ENCODE data around the gene GSTK1. TPM values are rescaled to one million over a fixed set of nuclear protein-coding genes. Genes with fewer than 3 reads are reported as not detected.

The GSTK1 gene
- total RNA-seq, 2 experiments from 2014 or later: 136 to 137 TPM

GRCh38 chr7:143279186-143280098 lies 16.2 kb downstream of the GSTK1 start:
- H3K27ac Mint-ChIP-seq: peak overlapping the region; percentile 85
- H3K36me3 Mint-ChIP-seq: no peaks in the 10 kb centered on the region
- peak overlapping the region; percentile 76 for H3K4me3 Mint-ChIP-seq
- H3K9me3 Mint-ChIP-seq: no peaks in the 10 kb centered on the region
- peaks cover 29% of the 10 kb centered on the region for H3K4me1 Mint-ChIP-seq
- DNase-seq: no peak
- no peaks in the 10 kb centered on the region for H3K27me3 Mint-ChIP-seq

GRCh38 chr7:143280160-143280559 lies 16.9 kb downstream of the GSTK1 start:
- H3K9me3 Mint-ChIP-seq: no peaks in the 10 kb centered on the region
- no peak for DNase-seq
- no peaks in the 10 kb centered on the region for H3K27me3 Mint-ChIP-seq
- H3K36me3 Mint-ChIP-seq: no peaks in the 10 kb centered on the region
- peaks cover 29% of the 10 kb centered on the region for H3K4me1 Mint-ChIP-seq
- peak overlapping the region; percentile 85 for H3K27ac Mint-ChIP-seq
- peak overlapping the region; percentile 76 for H3K4me3 Mint-ChIP-seq

GRCh38 chr7:143280566-143280965 lies 17.3 kb downstream of the GSTK1 start:
- Mint-ChIP-seq H3K4me3 (peak overlapping the region; percentile 76), H3K27me3 (no peaks in the 10 kb centered on the region), H3K27ac (peak overlapping the region; percentile 85), H3K36me3 (no peaks in the 10 kb centered on the region), H3K4me1 (peaks cover 29% of the 10 kb centered on the region), H3K9me3 (no peaks in the 10 kb centered on the region)
- DNase-seq: no peak

- Mint-ChIP-seq H3K27me3 (no peaks in the 10 kb centered on the region), H3K9me3 (no peaks in the 10 kb centered on the region), H3K36me3 (no peaks in the 10 kb centered on the region), H3K4me1 (peaks cover 29% of the 10 kb centered on the region), H3K4me3 (no peak overlapping the region), H3K27ac (no peak overlapping the region)
- no peak for DNase-seq
Measured at GRCh38 chr7:143281529-143281928, 18.3 kb downstream of the GSTK1 start.

- H3K4me1 Mint-ChIP-seq: peaks cover 29% of the 10 kb centered on the region
- no peak for DNase-seq
- no peaks in the 10 kb centered on the region for H3K9me3 Mint-ChIP-seq
- H3K36me3 Mint-ChIP-seq: no peaks in the 10 kb centered on the region
- H3K27me3 Mint-ChIP-seq: no peaks in the 10 kb centered on the region
- no peak overlapping the region for H3K27ac Mint-ChIP-seq
- H3K4me3 Mint-ChIP-seq: no peak overlapping the region
Measured at GRCh38 chr7:143282124-143282523, 18.9 kb downstream of the GSTK1 start.

GRCh38 chr7:143283381-143283780 lies 20.1 kb downstream of the GSTK1 start:
- Mint-ChIP-seq H3K9me3 (peaks cover 3% of the 10 kb centered on the region), H3K27me3 (no peaks in the 10 kb centered on the region), H3K27ac (no peak overlapping the region), H3K4me1 (peaks cover 33% of the 10 kb centered on the region), H3K4me3 (no peak overlapping the region), H3K36me3 (peaks cover 3% of the 10 kb centered on the region)
- no peak for DNase-seq

- peaks cover 3% of the 10 kb centered on the region for H3K9me3 Mint-ChIP-seq
- peaks cover 28% of the 10 kb centered on the region for H3K4me1 Mint-ChIP-seq
- no peaks in the 10 kb centered on the region for H3K27me3 Mint-ChIP-seq
- H3K27ac Mint-ChIP-seq: no peak within 1 kb of the TSS
- H3K4me3 Mint-ChIP-seq: no peak within 1 kb of the TSS
- peaks cover 14% of the 10 kb centered on the region for H3K36me3 Mint-ChIP-seq
- no peak for DNase-seq
Measured at GRCh38 chr7:143284591-143285469, 21.6 kb downstream of the GSTK1 start, which contains the start of gene TMEM139. Gene TMEM139, plus strand, starts transcription at chr7:143284958. Its CDS starts 1,000 bp downstream, at chr7:143285958.

- H3K9me3 Mint-ChIP-seq: peaks cover 3% of the 10 kb centered on the region
- no peak for DNase-seq
- H3K4me1 Mint-ChIP-seq: peaks cover 28% of the 10 kb centered on the region
- H3K27me3 Mint-ChIP-seq: no peaks in the 10 kb centered on the region
- peaks cover 19% of the 10 kb centered on the region for H3K36me3 Mint-ChIP-seq
- no peak overlapping the region for H3K4me3 Mint-ChIP-seq
- no peak overlapping the region for H3K27ac Mint-ChIP-seq
Measured at GRCh38 chr7:143285470-143285778, 22.2 kb downstream of the GSTK1 start.

GRCh38 chr7:143285806-143286521 lies 22.7 kb downstream of the GSTK1 start:
- H3K27me3 Mint-ChIP-seq: no peaks in the 10 kb centered on the region
- peaks cover 22% of the 10 kb centered on the region for H3K36me3 Mint-ChIP-seq
- DNase-seq: no peak
- H3K27ac Mint-ChIP-seq: no peak overlapping the region
- H3K4me3 Mint-ChIP-seq: no peak overlapping the region
- H3K9me3 Mint-ChIP-seq: peaks cover 3% of the 10 kb centered on the region
- H3K4me1 Mint-ChIP-seq: peaks cover 30% of the 10 kb centered on the region

- DNase-seq: no peak
- no peak overlapping the region for H3K4me3 Mint-ChIP-seq
- no peaks in the 10 kb centered on the region for H3K27me3 Mint-ChIP-seq
- H3K9me3 Mint-ChIP-seq: peaks cover 3% of the 10 kb centered on the region
- no peak overlapping the region for H3K27ac Mint-ChIP-seq
- H3K36me3 Mint-ChIP-seq: peaks cover 26% of the 10 kb centered on the region
- peaks cover 35% of the 10 kb centered on the region for H3K4me1 Mint-ChIP-seq
Measured at GRCh38 chr7:143286522-143286890, 23.3 kb downstream of the GSTK1 start.

GRCh38 chr7:143287339-143287934 lies 24.2 kb downstream of the GSTK1 start:
- Mint-ChIP-seq H3K27ac (peak overlapping the region; percentile 89), H3K4me1 (peaks cover 37% of the 10 kb centered on the region)

GRCh38 chr7:143287935-143288826 lies 24.9 kb downstream of the GSTK1 start, which contains the start of gene CASP2:
Gene CASP2, plus strand, starts transcription at chr7:143288351. Its CDS starts 105 bp downstream, at chr7:143288456.
- peak; percentile 100 for DNase-seq
- Mint-ChIP-seq H3K9me3 (peaks cover 3% of the 10 kb centered on the region), H3K36me3 (peaks cover 32% of the 10 kb centered on the region), H3K4me1 (peaks cover 37% of the 10 kb centered on the region), H3K4me3 (peak within 1 kb of the TSS; percentile 96), H3K27me3 (no peaks in the 10 kb centered on the region), H3K27ac (peak within 1 kb of the TSS; percentile 91)

More at GRCh38 chr7:143287339-143287934, 24.2 kb downstream of the GSTK1 start:
- no peaks in the 10 kb centered on the region for H3K27me3 Mint-ChIP-seq
- H3K36me3 Mint-ChIP-seq: peaks cover 30% of the 10 kb centered on the region
- peak overlapping the region; percentile 49 for H3K4me3 Mint-ChIP-seq
- peaks cover 3% of the 10 kb centered on the region for H3K9me3 Mint-ChIP-seq
- DNase-seq: no peak

- Mint-ChIP-seq H3K27ac (peak overlapping the region; percentile 91), H3K4me3 (peak overlapping the region; percentile 96), H3K36me3 (peaks cover 39% of the 10 kb centered on the region), H3K4me1 (peaks cover 37% of the 10 kb centered on the region), H3K9me3 (peaks cover 3% of the 10 kb centered on the region), H3K27me3 (no peaks in the 10 kb centered on the region)
- DNase-seq: no peak
Measured at GRCh38 chr7:143288836-143289235, 25.6 kb downstream of the GSTK1 start.

Data from activated naive CD8-positive, alpha-beta T cell treated with anti-CD3 and anti-CD28 coated beads for 36 hours (primary cell).